ENCODE measurements around the gene FHOD1.

FHOD1 gene

DNA sequence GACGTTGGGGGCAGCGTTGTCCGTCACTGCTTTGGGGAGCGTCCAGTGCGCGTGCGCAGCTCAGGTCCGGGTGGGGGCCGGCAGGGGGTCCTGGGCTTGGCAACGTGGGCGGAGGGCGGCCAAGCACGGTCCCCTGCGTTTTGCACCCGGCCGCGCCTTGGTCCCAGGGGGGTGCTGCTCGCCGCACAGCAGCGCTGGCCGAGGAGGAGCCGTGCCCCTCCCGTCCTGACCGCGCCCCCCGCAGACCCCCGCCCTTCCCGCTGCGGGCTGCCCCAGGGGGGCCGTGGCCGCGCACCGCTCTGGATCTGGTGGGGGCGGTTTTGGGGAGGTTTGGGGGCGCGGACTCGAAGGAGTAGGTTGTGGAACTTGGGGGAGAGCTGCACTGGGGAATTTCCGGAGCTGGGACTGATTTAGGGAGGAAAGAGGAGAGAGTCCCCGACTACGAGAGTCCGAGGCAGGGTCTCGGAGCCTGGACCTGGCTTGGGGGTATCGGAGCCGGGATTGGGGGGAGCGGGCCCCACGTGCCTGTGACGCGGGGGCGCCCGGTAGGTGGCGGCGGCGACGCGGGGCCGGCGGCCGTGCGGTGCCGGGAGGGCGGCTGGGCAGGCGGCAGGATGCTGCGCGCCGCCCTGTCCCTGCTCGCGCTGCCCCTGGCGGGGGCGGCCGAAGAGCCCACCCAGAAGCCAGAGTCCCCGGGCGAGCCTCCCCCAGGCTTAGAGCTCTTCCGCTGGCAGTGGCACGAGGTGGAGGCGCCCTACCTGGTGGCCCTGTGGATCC is 1.3 kb upstream of the FHOD1 start, which contains the start of gene SLC9A5:
SLC9A5 (plus strand) TSS at position 579 of the 777 bp plus-strand sequence; CDS start at position 615, 36 bp downstream.
- DNase-seq, result no peak

DNA sequence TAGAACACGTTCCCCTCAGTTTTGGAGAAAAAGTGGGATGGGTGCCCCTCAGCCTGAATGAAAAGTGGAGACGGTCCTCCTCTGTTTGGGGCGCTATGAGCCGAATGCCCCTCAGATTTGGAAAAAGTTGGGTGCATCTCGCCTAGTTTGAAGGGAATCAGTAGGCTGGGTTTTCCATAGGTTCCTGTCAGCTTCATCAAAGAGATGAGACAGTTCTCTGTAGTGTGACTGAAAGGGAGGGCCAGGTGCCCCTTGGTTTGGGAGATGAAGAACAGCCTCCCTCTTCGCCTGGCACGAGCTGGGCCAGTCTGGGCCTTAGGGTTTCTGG is 756 bp upstream of the FHOD1 start:
- DNase-seq, result no peak

DNA sequence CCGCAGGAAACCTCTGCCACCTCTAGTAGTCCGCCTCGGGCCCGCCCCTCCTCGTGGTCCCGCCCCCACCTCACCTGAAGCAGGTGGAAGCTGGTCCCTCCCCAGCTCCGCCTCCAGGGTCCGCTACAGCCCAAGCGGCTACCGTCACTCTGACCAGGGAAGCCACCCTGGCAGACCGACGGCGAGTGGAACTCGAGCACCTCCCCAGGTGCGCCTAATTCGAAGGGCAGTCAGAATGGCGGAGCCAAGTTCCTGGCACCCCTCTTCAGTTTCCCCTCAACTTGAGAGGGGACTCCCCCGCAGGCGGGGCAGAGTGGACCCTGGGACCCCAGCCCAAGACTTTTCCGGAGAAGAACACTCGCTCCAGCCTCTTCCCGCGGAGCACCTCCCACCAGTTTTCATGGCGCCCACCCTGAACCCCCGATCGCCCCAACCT is 507 bp downstream of the FHOD1 start:
- peak; percentile 40 for DNase-seq

DNA sequence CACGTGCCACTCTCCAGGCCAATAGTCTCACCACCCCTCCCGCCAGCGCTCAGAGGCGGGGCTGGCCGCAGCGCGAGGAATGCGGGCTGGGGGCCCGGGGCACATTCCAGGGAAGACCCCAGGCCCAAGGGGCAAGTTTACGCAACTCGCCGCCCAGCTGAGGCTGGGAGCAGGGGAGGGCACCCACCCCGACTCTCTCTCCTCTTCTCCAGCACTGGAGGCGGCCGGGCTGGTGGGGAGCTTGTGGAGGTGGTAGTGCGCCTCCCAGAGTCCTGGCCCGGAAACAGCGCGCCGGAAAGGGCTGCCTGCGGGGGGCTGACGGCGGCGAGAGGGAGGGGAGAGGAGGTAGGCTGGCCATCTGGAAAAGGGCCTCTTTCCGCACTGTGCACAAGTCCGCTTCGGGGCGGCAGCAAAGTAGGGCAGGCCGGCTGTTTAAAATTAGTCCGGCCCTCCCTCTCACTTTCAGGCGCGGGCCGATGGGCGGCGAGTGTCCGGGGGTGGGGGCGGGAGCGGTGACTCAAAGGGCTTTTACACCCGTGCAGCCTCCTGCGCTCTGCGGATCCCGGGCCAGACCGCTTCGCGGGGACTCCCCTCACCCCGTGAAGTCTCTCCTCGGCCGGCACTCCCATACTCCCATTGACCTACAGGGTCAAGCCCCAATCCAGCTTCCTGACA is 1.1 kb downstream of the FHOD1 start:
- DNase-seq, result peak; percentile 27

DNA sequence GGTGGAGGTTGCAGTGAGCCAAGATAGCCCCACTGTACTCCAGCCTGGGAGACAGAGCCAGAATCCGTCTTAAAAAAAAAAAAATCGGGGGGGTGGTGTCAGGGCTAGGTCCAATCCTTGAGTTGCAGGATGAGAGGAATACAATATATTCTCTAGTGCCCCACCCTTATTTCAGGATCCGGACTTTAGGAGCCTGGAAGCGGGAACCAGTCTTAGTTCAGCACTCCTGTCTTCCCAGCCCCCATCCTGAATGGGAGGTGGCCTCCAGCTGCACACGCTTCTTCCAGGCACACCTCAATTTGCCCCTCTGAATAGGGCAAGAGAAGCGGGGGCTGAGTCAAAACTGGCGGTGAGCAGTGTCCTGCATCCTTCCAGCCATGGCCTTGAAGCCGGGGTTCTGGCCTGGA is 1.6 kb downstream of the FHOD1 start:
- DNase-seq, result no peak

DNA sequence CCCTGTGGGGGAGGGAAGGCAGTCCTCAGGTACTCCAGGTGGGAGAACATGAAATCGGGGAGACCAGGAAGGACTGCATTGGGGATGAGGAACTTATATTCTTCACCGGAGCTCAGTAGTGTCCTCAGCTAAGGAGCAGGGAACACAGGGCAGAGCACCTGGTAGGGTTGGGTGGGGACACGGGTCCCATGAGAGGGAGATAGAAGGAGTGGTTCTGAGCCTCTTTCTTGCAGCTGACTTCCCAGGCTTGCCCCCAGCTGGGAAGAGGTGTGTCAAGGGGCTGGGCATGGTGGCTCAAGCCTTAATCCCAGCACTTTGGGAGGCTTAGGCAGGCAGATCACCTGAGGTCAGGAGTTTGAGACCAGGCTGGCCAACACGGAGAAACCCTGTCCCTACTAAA is 2.1 kb downstream of the FHOD1 start:
- no peak for DNase-seq

DNA sequence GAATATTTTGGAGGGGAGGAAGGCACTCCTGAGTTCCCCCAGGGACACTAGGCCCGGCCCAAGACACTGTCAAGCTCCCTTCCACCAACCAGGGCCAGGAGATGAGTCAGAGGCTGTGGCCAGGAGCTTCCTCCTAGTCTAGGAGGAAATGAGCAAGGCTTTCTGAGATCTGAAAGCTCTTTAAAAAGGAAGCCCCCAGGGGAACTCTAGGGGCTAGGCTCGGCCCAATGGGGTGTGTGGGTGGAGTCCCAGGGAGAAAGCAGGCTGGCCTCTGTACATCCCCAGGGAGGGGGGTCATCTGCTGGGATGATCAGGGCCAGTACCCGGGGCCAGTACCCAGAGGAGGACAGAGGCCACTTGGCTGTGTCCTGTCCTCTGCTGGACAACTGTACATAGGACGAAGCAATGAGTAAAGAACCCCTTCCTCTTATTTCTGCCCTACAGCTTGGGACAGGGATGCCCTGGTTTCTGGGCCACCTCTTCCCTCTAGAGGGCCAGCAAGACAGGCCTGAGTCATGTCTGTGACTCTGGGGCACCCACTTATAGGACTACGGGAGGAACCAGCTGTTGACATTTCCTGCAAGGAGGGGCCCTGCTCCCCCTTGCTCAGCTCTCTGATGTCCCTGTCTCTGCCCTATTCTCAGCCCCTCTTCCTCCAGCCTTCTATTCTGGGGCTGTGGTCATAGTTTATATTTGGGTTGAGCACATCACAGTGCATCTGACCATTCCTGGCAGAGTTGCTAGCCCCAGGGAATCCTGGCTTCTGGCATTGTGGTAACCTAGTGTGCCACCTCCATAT is 2.7 kb downstream of the FHOD1 start:
- DNase-seq, result no peak

DNA sequence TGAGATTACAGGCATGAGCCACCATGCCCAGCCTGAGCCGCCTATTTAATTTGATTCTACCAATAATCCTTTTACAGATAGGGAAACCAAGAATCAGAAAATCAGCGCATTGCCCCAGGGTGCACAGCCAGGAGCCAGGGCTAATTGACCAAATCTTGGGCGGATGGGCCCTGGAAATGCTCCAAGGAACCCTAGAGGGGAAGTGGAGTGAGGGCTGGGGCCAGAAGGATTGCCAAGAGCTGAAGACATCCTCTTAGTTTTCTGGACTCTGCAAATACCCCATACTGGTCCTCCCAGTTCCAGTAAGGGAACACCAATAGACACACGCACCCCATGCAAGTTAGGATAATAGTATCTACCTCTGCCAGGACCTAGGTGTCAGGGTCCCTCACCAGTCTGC is 3.8 kb downstream of the FHOD1 start:
- no peak for DNase-seq

DNA sequence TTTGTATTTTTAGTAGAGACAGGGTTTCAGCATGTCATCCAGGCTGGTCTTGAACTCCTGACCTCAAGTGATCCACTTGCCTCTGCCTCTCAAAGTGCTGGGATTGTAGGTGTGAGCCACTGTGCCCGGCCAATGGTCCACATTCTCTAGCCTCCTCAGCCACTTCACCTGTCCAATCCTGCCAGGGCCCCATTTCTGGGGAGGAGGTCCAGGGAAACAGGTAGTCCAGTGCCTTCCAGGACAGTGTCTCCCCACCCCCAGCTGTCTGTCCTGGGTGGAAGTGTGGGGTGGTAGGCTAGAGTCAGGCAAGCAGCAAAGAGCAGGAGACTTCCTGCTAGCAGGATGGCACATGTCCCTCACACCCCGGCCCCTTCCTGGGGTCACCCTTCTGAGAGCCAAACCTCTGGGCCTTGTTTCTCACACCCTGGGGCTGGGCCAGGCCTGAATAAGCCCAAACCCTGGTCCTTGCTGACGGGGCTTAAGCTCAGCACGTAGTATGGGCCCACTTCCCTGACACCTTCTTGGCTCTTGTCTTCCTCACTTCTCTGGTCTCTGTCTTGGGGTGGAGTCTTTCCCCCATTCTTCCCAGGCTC is 5.0 kb downstream of the FHOD1 start:
- no peak for DNase-seq

DNA sequence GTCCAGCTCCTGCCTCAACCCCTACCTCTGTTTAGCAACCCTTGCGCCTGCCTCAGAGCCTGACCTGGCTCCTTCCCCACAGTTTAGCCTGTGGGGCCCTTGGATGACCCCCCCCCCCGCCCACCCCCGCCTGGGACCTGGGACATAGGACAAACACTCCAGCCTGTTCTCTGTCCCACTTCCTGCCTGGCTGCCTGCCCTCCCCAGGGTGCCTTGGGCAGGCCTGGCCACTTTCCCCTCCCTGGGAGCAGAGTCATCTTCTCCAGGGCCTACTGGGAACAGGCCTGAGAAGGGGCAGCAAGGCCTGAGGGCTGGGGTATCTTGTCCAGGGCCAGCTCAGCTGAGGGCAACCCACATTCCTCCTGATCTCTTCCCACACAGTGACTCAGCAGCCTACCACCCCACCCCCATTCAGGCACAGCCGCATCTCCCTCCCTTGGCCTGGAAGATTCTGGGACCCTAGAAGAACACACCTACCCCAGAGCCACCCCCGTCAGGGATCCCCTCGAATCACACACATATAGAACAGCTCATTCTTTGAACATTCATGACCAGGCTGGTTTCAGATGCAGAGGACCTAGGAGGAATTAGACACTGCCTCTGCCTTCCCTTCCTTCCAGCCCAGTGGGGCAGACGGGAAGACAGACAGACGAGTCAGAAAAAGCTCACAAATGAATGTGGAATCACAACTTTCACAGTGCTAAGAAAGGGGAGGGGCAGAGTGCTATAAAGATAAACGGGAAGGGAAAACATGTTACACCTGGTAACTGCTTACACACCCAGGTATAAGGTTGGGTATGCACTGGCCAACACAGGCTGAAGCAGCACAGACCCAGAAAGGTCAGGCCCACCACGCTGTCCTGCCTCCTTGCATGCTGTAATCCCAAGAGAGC is 6.0 kb downstream of the FHOD1 start:
- DNase-seq, result no peak

DNA sequence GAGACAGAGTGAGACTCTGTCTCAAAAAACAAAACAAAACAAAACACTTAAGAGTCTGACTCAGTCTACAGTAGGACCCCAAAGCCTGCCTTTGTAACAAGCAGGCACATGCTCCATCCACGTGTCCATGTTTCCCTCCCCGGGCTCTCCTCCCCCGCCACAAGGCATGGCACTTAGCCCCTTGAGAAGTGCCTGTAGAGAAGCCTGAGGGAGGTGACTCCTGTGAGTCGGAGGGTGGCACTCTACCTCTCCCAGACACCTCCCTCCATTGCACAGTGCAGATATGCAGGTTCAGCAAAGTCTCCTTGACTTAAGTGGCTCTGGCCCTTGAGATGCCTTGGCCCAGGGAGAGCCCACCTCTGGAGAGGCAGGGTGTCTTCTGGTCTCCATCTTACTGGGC is 6.8 kb downstream of the FHOD1 start:
- no peak for DNase-seq

DNA sequence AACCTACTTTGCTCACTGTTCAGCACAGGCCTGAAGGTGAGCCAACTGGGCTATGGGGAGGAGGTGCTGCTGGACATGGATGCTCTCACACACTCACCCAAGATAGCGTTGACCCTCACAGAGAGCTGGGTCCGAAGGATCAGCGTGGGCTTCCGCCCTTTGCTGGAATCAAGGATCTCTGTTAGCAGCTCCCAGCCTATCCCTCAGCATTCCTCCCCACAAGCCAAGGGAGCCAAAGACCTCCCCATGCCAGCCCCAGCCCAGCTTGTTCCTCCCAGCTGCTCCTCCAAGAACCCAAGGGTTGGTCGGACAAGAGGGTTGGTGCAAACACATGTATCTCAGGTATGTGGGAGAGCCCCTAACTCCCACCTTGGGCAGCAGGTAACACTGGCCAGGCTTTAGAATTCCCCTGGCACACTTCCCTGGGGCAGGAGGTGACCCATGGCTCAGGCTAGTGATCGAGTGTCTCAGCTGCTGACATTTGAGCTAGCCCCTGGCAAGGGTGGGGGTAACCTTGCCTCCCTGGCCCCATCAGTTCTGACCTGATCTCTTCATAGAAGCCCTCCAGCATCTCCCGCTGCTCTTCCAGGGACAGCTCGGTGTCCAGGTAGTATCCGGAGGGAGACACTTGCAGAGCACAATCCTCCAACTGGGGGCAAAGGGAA is 8.3 kb downstream of the FHOD1 start:
- no peak for DNase-seq

DNA sequence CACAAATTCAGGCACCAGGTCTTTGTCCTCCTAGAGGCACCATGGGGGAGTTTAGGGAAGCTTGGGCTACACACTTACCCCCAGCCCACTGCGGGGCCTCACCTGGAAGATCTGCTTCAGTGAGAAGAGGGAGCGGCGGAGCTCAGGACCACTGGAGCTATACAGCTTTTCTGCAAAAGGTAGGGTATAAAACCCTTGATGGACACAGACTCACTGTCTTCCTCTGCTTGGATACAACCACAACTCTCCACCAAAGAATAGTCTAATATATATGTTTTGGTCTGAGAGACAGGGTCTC is 9.1 kb downstream of the FHOD1 start:
- no peak for DNase-seq

DNA sequence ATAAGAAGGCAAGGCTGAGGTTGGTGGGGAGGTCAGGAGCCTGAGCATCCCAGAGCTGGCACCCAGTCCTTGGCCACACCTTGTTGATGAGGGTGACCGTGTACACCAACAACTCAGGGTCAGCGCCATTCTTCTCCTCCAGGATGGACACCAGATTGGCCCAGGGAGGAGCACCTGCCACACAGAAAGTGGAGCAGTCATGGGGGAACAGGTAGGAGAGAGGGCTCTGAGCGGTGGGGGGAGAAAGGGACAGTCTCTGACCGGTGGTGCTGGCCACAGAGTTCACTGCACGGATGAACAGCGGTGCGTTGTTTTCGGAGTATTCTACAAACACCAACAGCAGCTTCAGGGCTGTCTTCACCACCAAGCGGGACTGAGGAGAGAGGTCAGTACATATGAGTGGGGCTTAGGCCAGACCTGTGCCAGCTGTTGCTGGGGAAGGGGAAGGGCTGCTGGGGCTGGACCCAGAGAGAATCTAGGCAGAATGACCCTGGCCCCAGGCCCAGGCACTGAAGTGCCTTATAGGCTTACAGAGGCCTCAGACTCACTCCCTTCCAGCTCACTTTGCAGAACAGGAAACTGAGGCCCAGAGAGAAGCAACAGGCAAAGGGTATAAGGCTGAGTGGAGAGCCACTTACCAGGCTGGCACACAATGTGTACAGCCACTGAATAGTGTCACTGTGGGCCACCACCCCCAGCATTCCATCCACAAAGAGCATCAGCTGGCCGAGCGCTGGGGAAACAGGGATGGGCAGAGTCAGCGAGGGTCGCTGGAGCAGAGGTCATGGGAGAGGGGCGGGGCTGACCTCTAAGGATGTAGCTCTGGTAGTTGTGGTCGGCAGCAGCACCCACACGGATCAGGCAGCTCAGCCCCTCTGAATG is 9.6 kb downstream of the FHOD1 start:
- no peak for DNase-seq

DNA sequence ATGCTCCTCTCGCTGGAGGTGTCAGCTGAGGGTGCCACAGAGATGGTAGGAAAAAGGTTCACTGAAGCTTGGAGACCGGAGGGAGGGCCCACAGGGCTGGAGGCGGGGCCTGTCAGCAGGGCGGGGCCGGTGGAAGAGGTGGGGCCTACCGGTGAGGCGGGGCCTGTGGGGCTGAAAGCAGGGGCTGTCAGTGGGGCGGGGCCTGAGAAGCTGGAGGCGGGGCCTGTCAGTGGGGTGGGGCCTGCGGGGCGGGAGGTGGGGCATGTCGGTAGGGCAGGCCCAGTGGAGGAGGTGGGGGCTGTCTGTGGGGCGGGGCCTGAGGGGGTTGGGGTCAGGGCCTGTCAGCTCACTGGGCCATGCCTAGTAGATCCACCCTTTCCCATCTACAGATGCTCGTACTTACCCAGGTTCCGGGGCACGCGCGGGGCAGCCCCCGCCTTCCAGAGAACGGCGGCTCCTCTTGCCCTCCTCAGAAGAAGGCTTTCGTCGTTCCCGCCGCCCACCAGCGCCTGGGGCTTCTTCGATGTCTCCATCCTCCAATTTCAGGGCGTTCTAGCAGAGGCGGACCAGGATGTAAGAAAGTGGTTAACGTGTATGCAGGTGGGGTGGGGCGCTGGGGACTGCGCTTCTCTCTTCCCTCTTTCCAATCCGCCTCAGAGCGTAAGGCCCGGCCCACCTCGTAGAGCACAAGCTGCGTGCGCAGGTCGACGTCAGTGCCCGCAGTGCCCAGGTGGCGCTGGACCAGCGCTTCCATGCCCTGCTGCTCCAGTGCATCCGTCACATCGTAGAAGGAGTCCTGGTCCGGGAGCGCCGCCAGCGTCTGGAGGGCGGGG is 10.5 kb downstream of the FHOD1 start:
- no peak for DNase-seq

DNA sequence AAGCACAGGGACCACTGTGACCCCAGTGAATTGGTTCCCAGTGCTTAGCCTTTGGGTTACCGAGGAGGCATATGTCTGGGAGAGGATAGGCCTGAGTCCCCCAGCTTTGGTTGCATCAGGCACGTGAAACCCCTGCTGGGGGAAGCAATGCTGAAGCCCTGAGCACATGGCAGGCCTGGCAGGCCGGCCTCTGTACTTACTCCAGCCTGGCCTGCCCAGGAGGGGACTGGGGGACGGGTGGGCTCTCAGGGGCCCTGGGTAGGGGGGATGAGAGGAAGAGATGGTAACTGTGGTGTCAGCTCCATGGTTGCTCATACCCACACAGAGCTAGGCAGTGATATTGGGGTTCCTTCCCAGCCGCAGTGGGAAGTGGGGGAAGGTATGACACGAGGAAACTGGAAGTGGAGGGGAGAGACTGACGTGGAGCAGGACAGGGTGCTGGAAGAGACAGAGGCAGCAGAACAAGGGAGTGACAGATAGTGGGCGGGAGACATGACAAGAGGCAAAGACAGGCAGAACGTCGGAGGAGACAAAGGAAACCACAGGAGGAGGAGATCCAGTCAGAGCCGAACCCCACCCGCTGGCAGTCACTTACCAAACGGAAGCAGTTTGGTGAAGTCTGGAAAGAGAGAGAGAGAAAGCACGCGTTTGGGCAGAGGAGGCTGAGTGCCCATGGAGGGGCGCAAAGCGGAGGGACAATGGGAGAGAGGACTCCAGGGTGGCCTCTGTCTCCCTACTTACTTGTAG is 11.3 kb downstream of the FHOD1 start:
- DNase-seq, result no peak

DNA sequence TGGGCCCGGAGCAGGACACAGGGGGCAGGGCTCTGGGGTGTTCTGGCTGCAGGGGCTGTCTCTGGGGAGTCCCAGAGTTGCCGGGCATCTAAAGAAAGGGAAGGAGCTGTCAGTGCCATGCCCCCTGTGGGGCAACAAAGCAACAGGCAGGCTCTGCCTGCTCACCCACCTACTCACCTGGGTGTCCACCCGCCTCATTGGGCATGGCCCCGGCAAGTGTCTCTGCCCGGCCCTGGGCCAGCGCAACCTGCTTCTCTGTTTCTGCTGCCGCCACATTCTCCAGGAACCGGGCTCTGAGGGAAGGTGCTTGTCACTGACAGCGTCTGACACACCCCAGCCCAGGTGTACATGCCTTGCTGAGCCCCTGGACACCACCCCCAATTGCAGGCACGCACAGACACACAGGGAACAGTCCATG is 13.1 kb downstream of the FHOD1 start:
- no peak for DNase-seq

DNA sequence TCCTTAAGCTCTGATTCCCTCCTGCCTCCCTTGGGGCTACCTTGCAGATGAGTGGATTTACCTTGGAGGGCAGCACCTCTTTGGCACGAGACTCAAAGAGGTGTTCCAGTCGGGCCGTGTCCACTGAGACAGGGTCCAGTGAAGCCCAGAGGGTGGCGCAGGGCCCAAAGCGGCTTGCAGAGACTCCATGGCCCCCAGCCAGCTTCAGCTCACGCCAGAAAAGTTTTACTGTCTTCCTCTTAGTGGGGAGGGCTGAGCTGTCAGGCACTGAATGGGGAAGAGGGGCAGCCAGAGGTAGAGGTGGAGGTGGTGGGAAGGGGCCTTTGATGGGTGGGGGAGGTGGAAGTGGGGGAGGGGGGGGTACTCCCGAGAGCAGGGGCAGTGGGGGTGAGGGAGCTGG is 13.7 kb downstream of the FHOD1 start:
- no peak for DNase-seq
